CD4-positive, alpha-beta T cell treated with Interleukin-21 for 1 hour (primary cell): Measurements from ENCODE around the gene TMEM192.
A peak's percentile ranks its signal among the peaks of the same experiment; 100 is the strongest.
"Not testable (repeated sequence)": the region's sequence is repeated elsewhere in the genome, so short reads cannot be mapped to it uniquely, and the experiment has no call there.

Source experiments
- DNase-seq: peaks from one replicate; pipeline ENCODE4 v3.0.0-alpha.2; 2020

Gene TMEM192

GRCh38 chr4:165112368-165113121, at the start of gene TMEM192:
TSS of gene TMEM192 (minus strand) at chr4:165112860. CDS start at chr4:165112773, 87 bp downstream.
- peak; percentile 92 for DNase-seq

- no peak for DNase-seq
Measured at GRCh38 chr4:165158762-165159161, 46.1 kb upstream of the TMEM192 start.

GRCh38 chr4:165156906-165157305, 44.2 kb upstream of the TMEM192 start:
- no peak for DNase-seq

GRCh38 chr4:165154482-165154881, 41.8 kb upstream of the TMEM192 start:
- DNase-seq = no peak

- DNase-seq = no peak
Measured at GRCh38 chr4:165152527-165152926, 39.9 kb upstream of the TMEM192 start.

DNA sequence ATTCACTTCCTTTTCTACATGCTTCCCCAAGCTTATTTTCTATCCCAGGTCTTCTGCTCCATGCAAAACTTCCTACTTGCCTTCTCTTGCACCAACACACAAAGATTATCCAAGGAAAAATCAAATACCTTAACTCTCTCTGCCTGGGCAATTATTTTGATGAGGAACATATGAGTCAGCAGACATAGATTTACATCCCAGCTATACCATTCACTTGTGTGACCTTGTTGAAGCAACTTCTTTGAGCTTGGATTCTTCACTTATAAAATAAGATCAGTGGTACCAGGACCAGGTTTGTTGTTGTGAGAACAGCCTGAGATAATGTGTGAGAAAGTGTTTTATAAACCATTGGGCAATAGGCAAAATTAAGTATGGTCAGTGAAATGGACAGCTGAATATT, 39.1 kb upstream of the TMEM192 start:
- DNase-seq = no peak

DNA sequence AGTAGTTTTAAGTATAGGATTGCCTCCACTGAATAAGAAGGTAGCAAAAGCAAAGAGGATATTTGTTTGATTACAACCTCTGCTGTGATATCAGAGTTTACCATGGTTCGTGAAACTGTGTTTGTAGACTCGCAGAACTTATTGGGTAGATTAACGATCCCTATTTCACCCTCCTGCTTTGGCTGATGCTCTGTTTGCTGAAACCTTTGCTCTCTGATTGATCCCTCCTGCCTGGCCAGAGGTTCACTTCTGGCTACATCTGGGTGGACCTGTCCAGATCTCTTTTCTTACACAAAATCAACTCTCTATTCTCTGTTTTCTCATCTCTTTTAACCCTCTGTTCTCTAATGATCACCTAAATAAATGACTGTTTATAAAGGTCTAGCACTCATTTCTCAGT, 37.9 kb upstream of the TMEM192 start:
- DNase-seq = no peak

DNA sequence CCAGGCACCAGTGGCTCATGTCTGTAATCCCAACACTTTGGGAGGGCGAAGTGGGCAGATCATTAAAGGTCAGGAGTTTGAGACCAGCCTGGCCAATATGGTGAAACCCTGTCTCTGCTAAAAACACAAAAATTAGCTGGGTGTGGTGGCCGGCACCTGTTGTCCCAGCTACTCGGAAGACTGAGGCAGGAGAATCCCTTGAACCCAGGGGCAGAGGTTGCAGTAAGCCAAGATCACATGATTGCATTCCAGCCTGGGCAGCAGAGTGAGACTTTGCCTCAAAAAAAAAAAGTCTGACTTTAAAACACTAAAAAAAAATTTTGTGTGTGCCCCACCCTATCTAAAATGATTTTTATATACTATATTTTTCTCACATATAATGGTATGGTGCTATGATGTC, 26.2 kb upstream of the TMEM192 start:
- DNase-seq = no peak

DNA sequence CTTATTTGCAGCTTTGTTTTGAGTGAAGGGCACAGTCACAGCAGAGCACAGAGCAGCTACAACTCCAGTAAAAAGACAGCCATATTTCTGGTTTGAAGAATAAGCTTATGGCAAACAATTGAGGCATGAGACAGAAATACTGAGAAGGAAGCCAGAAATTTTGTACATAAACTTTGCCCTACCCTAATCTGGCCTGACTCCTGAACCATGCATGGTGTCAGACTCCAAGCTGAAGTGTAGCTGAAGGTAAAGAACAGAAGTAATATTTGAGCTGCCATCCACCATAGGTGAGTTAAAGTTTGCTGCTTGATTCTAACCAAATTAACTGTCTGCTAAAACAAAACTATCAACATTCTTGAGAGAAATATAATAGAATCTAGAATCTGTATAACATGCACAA, 24.5 kb upstream of the TMEM192 start:
- DNase-seq = no peak

- DNase-seq = no peak
Measured at GRCh38 chr4:165136529-165136928, 23.9 kb upstream of the TMEM192 start.

GRCh38 chr4:165133150-165133549, 20.5 kb upstream of the TMEM192 start:
- DNase-seq = no peak

- peak; percentile 76 for DNase-seq
Measured at GRCh38 chr4:165131247-165131832, 18.7 kb upstream of the TMEM192 start.

- no peak for DNase-seq
Measured at GRCh38 chr4:165129924-165130323, 17.3 kb upstream of the TMEM192 start.

GRCh38 chr4:165125869-165126499, 13.3 kb upstream of the TMEM192 start:
- DNase-seq = not testable (repeated sequence)

- no peak for DNase-seq
Measured at GRCh38 chr4:165124488-165124887, 11.8 kb upstream of the TMEM192 start.

DNA sequence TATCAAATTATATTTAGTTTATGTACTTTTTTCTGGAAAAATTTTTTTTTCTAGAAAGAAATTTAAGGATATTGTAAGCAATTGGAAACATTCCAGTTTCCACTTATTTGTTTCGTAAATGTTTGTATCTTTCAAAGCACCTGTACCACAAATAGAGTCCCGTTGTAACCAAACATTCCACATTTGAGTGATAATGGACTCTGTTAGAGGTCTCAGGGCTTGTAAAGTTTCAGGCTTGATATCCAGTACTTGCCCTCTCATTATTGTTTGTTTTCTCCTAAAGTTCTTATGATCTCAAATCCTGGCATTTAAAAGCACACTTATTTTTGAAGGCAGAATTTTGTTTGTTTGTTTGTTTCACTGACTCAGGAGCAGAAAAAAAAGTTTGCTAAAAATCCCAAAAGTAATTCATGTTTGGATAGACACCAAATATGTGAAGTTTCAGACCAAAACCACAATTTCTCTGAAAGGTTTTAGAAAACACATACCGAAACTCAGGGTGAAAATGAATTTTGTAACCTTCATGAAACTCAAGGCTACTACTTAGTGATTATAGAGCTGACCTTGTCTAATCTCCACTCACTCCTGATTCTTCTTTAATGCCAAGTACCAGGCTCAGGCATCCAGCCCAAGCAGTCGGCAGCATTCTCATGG, 5.7 kb upstream of the TMEM192 start:
- DNase-seq = no peak

- no peak for DNase-seq
Measured at GRCh38 chr4:165115301-165115700, 2.6 kb upstream of the TMEM192 start.

DNA sequence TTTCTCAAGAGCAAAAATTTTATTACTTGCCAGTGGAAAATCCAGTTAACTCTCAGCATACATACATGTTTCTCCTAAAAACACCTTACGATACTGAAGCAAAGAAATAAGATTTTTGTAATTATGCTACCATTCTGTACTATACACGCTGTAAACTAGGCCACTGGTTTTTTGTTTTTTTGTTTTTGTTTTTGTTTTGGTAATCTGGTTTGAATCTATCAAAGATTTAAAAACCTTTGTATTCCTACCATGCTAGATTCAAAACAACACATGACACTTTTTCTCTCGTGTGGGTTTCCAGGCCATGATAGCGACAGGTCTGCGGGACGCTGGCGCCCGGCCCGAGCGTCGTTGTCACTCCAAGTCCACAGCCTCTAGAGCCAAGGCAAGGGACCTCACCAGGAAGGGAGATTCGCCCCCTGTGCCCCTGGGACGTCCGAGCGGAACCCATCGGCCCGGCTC, 723 bp downstream of the TMEM192 start:
- no peak for DNase-seq

GRCh38 chr4:165106518-165106917, 6.1 kb downstream of the TMEM192 start:
- DNase-seq = no peak

DNA sequence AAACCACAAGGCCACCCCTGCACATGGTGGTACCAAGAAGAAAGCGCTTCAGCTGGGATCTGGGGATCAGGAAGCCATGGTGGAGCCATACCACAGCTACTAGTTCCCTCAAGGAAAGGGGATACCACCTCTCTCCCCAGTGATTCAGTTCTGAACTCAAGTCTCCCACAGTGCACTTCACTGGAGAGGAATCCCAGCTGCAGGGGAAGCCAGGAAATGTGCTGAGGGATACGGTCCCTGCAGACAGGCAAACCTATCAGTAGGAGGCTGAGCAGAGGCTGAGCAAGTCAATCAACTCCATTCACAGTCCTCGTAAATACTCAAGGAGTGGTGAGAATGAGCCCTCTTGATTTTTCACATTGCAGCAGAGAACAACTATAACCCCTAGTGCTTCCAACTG, 11.0 kb downstream of the TMEM192 start:
- no peak for DNase-seq

DNA sequence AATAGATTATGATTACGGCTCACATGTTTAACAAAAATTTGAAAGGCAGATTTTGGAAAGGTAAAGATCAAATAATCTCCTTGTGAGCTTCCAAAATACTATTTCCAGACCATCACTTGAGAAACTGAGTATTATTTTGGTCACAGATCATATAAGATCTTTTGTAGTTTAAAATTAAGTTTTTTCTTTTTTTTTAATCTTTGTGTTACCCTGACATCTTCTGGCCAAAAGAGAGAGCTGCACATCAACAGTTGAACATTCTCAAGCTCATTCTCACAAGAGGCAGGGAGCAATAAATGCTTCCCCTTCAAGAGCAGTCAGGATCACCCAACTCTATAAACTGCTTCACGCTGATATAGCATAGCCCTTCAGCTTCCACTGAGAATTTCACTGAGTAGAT, 15.9 kb downstream of the TMEM192 start:
- peak; percentile 10 for DNase-seq

GRCh38 chr4:165095291-165095690, 17.4 kb downstream of the TMEM192 start:
- DNase-seq = no peak

- DNase-seq = no peak
Measured at GRCh38 chr4:165094873-165095272, 17.8 kb downstream of the TMEM192 start.

DNA sequence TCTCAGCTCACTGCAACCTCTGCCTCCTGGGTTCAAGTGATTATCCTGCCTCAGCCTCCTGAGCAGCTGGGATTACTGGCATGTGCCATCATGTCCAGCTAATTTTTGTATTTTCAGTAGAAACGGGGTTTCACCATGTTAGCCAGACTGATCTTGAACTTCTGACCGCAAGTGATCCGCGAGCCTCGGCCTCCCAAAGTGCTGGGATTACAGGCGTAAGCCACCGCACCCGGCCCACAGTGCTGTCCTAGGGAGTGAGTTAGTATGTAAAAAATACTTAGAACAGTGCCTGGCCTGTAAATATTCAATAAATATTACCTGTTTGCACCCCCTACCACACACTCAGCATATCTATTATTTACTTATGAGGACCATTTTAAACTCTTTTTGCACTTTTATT, 20.5 kb downstream of the TMEM192 start:
- not testable (repeated sequence) for DNase-seq
